GM18909 (cell line): ENCODE measurements around the gene PDSS2.
A peak's percentile ranks its signal among the peaks of the same experiment; 100 is the strongest.

Experiments used
- ATAC-seq: cut with Tn5 transposase; IDR thresholded peaks from one replicate; pipeline ENCODE4 v1.9.1; 2021; ENCODE audit warnings: mild to moderate bottlenecking; ENCODE audit not compliant: unreplicated experiment, poor library complexity

The PDSS2 gene, protein sequence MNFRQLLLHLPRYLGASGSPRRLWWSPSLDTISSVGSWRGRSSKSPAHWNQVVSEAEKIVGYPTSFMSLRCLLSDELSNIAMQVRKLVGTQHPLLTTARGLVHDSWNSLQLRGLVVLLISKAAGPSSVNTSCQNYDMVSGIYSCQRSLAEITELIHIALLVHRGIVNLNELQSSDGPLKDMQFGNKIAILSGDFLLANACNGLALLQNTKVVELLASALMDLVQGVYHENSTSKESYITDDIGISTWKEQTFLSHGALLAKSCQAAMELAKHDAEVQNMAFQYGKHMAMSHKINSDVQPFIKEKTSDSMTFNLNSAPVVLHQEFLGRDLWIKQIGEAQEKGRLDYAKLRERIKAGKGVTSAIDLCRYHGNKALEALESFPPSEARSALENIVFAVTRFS

DNA sequence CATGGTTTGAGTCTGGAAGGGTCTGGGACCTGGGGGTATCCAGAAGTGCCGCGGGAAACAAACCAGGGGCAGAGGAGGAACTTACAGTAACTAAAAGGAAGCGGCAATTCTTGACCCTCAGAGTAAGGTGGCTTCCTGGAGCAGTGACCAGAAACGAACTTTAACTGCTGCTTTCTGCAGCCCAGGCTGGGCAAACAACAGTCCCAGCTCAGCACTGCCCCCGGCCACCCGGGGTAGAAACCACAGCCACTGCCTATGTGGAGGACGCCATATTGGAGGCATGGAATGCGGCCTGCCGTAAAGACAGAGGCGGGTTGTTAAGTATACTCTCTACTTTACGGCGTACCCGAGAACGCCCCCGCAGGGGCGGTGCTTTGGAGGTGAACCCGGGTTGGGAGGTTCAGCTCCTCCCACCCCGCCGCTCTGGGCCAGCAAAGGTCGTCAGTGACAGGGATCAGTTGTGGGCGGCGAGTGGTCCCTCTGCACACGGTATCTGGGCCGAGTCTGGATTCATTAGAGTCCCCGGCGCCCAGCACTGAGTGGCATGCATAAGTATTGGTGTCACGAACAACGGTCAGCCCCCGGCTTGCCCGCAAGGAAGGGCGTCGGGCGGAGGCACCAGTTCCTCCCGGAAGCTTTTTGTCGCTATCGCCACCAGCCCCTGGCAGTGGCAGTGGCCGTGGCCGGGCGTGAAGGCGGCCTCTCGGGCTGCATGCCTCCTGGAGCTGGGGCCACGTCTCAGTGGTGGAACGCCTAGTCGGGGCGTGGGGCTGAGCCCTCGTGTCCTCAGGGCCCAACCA, at the start of gene PDSS2:
PDSS2 (minus strand) TSS at position 282 of the 800 bp plus-strand sequence; CDS start at position 3, 279 bp downstream.
- ATAC-seq, result peak; percentile 96

DNA sequence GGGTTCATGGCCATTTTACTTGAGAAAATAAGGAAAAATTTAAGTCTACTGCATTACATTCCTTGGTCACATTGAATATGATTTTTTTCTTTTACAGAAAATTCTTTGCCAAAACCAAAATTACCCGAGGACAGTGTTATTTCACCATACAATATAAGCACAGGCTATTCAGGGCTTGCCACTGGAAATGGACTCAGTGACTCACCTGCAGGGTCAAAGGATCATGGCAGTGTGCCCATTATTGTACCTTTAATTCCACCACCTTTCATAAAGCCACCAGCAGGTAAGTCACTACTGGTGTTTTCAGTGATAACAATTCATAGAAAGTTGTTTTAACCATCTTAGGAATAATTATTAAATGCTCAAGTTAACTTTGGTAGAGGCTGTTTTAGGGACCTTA, 46.8 kb upstream of the PDSS2 start:
- ATAC-seq, result no peak

DNA sequence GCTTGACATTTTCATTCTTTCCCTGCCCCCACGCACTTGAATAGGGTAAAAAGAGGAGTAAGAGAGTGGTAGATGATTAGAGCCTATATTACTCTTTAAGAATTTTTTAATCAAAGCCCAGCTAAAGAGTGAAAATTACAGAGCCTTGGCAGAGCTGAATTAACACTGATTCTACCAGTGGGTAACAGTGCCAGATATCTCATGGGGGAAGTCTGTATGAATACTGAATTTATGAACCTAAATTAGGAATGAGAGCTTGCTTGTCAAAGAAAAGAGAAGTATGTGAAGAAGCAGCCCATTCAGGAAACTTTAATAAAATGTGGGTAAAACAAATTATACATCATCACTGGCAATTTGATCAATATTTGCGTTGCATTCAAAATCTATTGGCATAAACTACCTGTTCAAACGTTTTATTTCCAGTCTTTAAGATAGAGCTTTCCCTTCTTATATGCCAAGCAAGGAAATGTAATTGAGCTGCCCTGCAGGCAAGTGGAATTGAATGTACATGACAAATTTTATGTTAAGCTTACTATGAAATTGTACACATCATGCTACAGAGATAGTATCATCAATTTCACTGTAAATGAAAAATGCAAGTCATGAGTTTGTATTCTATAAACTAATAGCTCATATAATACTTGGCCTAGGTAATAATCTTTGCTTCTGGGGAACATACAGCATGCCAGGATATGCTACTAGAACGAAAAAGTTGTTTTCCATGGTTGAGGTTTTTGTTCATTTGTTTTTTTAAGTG, 45.1 kb upstream of the PDSS2 start:
- ATAC-seq, result no peak

DNA sequence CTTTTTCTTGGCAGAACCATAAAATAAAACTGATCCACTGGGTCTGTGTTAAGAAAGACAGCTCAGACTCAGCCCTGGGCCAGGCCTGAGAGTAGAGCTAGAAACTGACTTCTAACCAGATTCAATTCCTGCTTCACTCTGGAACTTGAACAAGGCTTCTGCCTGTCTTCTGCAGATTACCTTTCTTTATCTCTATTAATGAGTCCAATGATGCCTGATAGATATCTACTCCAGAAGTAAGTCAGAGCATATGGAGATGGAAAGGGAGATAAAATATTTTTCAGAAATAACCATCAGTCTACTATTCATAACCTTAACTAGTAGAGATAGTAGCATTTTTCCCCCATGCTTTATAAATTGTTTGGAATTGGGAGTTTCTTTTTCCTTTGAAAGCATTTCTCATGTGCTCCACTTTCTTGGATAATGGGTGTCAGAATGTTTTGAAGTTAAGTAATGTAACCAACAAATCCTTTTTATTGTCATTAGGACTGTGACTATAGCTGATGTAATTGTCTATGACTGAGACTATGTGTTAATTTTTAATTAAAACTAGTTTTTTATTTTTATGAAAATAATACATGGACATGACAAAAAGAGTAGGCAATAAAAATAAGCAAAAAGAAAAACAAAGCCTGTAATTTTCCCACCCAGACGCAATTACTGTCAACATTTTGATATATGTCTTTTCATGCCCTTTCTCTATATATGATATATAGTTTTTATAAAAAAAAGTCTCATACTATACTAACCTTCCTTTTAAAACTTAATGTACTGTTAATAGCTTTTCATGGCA, 37.7 kb upstream of the PDSS2 start:
- ATAC-seq, result no peak

DNA sequence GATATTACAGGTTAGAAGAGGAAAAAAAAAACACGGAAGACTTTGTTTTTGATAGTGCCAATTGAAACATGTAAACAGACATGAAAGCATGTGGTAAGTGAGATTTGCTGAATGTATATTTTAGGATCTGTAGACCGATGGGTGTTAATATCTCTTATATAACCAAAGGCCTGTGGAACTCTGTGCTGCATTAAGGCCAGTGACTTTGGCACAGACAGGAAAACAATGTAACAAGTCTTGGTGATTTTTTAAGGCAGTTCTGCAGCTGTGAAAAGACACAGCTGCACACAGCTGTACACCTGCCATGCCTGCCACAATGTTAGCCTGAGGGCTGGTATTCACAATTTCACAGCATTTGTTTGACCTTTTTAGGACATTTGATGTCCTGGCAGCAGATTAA, 36.6 kb upstream of the PDSS2 start:
- no peak for ATAC-seq

DNA sequence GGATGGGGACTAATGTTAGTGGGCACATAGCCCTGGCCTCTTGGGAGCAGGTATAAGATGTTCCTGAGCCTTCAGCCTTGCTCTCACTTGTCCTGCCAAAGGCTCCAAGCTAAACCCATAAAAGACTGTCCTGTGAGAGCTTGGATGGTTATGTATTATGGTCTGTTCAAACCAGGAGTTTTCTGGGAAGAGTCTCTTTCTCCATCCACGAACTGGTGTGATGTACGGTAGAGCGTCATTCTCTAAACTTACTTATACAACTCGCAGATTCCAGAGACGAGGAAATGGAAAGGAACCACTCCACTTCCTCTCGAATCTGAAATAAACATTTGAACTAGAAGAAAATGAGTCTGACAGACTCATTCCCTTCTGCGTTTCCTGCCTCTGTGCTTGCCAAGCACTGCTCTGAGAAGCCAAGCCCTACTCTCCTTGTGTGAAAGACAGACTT, 35.9 kb upstream of the PDSS2 start:
- no peak for ATAC-seq

DNA sequence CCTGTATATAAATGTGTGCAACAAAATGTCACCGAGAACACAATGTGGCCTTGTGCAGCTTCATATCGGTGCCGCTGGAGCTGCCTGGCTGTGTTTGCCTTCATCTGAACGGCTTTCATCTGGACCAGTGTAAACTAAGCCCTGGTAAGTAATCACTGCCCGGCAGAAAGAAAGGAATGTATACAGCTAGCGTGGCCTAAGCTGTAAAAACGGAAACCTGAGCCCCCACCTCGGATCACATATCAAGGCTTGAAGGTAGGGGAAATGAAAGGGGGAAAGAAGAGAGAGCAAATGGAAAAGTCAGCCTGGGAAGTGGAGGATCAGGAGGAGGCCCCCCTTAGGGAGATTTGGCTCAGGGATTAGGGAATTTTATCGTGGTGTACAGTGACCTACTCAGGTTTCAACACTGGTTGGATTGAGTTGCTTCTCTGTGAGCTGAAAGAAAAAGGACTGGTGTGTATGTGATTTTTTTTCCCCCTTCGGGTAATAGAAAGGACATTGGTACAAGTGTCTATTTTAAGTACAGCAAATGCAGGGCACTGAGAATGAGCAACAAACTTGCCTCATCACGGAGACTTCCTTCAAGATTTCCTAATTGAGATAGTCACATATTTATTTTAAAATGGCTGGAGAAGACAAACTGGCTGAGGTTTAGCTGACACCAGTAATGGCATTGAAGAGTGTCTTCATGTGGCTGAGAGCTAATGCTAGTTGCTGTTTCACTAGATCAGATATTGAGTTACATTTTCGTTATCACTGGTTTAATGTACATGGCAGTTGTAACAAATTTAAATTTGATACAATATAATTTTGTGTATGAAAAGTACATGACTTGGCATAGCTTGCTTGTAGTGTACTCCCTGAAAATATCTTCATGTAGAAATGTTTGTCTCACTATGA, 34.0 kb upstream of the PDSS2 start:
- no peak for ATAC-seq

DNA sequence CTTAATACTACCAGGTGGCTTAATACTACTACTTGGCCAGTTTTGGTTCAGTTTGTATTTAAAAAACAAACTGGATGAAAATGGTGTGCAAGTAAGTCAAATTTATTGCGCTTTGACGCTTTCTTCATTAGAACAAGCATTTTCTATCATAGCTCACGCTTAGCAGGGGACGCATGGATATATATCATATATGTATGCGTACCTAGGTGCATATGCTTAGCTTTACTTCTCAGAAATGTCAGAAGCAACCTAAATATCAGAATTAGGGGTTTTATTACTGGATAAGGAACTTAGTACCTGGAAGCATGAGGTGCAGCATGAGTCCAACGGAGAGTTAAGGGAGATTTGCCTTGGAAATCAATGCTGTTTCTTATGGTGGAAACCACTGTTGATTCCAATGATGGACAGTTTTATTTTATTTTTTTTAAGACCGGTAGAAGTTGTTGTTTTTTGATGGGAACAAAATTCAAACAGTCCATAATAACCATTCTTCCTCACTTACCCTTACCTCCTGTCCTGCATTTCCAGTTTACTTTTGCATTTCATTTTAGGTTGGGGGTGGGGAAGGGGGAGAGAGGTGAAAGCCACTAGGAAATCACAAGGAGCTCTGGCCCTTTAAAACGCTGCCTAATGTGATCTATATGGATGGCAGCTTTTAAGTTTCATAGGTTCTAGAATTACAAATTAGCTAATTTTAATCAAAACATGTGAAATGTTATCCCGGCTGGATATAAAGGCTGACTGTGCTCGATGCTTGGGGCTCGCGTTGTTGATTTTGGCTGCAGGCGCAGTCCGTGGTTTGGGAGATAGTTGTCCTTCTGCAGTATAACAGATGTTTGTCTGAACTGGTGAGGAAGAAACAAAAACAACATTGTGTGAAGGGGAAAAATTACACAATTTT, 32.6 kb upstream of the PDSS2 start:
- no peak for ATAC-seq

DNA sequence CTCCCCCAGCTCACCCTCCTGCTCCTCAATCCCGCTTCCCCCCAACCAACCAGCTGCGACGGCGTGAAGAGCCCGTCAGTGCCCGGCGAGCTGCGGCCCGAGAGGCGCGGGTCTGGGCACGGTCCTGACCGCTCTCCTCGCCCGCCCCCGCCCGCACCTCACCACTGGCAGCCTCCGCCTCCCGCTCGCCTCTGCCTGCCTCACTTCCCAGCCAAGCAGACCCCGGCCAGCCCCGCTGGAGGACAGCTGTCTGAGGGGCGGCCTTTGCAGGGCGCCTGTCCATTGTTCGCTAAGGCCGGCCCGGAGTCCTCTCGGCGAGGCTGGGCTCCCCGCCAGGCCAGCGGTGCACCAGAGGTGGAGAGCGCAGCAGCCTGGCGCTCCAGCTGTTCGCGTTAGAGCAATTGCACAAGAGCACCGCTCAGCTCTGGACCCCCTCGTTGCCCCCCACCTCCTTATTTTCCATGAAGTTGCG, 31.8 kb upstream of the PDSS2 start:
- ATAC-seq, result no peak

DNA sequence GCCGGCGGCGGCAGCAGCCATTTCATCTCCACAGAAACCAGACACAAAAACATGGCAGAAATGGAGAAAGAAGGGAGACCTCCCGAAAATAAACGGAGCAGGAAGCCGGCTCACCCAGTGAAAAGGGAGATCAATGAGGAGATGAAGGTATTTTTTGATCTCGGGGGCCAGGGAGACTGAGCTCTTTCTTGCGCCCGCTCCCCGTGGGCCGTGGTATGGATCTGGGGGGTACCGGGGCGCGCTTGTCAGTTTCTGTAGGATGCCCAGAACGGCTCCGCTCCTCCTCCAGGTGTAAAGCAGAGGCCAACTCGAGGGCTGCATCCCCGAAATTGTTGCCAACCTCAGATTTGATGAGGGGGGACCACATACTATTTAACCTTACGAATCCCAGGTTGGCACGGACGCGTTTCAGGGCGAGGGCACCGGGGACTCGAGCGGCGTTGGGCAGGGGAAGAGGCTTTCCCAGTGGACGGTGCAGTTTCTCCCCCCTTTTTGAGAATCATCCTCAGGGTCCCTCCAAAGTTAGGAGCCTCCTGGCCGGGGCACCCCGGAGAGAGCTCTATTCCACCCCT, 31.3 kb upstream of the PDSS2 start:
- ATAC-seq, result no peak

DNA sequence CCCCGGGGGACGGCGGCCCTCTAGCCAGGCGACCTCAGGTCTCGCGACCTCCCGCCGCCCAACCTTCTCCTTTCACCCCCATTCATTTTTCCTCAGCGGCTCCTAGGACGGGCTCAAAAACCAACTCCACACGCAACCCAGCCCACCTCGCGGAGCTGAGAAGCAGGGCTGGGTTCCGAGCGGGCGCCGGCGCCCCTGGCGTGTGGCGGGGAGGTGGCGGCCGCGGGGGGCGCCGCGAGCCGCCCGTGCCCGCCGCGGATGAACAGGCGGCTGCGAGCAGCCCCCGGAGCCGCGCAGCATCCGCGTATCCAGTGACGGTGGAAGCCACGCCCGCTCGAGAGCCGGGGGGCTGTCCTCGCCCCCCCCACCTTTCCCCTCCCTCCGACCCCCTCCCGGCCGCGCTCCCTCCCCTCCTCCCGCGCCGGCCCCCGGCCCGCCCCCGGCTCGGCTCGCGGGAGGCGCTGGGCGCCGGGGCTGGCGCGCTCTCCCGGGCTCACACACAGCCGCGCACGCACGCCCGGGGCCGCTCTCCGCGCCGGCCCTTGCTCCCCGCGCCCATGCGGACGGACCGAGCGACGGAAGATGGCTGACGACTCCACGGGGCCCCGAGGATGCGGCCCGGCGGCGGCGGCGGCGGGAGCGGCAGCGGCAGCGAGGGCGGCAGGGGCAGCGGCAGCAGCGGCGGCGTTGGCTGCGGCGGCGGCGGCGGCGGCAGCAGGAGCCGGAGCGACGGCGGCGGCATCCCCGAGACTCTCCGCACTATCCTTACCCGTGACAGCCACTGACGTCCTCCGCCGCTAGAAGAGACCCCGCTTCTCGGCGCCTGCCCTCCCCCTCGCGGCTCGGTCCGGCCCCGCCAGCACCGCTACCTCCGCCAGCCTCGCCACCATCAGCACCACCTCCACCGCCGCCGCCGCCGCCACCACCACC, 30.5 kb upstream of the PDSS2 start, which contains the start of gene SOBP:
SOBP (plus strand) TSS at position 482 of the 930 bp plus-strand sequence. CDS start 500 bp downstream, outside the sequence.
- no peak for ATAC-seq

DNA sequence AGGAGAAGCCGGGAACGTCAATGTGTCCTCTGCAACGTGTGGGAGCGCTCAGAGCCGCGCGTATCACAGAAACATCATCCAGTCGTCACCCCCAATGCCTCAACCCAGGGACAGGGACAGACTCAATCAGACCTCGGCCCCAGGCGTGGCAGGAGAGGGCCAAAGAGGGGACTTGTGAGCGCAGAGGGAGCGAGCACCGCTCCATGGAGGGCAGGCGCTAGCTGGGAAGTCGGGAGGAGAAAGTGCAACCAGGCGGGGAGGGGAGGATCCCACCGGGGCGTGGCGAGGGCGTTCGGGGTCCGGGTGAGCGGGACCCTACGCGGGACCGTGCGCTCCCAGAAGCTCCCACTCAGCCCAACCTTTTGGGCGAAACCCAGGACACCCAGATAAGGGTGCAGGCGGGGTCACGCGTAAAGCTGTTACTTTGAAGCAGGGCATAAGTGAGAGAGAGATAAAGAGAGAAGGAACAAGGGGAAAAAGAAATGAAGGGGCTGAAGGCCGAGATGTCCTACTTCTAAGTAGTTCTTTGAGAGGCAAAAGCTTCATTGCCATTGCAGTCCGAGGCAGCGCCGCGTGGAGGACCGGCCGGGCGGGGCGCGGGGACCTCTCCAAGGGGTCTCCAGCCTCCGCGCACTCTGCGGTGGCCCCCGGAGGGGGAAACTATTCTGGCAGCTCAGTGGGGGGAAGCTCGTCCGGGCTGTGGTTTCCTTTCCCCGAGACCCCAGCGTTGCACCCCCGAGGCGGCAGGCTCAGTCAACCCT, 29.7 kb upstream of the PDSS2 start:
- ATAC-seq, result no peak

DNA sequence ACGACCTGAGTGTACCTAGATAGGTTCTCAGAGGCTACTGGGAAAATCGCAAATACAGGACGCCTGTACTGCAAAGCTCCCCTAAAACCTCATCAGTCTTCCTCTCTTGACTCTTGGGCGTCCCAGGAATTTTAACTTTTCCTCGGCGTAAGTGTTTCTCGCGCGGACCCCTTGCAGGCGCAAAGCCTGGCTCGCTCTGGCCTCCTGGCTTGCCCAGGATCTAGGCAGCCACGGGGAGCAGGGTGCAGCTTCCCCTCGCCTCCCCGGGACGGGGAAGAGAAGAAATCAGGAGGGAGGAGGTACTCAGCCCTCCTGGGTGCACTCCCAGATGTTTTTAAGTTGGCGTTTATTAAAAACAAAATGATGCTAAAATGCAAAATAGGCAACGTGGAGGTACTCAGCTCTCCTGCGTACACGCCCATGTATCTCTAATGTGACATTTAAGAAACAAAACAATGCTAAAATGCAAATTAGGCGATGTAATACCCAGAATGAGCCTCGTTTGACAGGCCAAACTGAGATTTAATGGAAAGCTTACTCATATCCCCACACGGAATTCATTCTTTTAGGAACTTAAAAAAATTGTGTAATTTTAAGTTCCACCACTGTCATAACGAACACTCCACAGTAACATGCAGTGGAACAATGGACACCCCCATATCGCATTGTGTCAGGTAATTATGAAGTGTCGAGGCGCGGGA, 29.0 kb upstream of the PDSS2 start:
- ATAC-seq, result no peak

DNA sequence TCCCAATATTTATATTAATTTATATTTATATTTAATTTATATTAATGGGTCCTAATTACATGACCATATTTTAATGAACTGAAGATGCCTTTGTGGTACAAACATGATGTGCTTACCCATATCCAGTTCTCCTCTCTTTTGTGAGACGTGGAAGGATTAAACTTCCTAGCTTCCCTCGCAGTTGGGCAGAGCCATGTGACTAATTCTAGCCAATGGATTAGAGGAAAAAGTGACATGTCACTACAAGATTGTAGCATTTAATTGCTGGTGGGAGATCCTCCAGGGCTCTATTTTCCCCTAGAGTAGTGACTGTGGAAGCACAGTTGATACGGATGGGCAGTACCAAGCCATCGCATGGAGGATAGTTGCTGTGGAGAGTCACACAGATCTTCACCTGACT, 25.8 kb upstream of the PDSS2 start:
- no peak for ATAC-seq

DNA sequence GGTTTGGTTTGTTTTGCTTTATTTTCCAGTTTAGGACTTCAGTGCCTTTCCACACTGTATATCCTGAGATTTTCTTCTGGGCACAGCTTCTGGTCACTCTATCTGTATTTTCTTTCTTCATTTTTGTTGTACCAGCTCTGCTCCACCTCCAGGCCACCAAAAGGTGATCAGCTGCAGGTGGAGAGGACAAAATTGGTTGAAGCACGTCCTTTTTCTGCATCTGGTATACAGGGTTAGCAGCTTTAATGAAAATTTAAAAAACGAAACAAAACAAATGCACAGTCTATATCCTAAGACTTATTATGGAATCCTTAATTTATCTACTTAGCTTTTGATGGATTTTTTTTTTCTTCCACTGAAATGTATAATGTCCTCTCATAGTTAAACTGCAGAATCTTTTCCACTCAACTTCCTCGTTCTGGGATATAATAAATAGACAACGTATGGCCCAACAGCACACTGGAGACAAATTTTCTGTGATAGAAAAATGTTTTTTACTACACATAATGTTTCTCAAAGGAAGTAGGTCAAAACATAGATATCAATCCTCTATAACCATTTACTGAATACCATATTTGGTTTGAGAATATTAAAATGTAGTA, 19.8 kb upstream of the PDSS2 start:
- no peak for ATAC-seq
